ENCODE results near the gene CDH23. TPM values are rescaled to one million over a fixed set of nuclear protein-coding genes. Genes with fewer than 3 reads are reported as not detected.

The CDH23 gene
- total and polyA plus RNA-seq, 10 of the 15 experiments (the other 5 are each of a cell fraction or from before 2014, with no cell fraction given) = 0.09 to 0.40 (median 0.15) TPM; not detected in 1

DNA sequence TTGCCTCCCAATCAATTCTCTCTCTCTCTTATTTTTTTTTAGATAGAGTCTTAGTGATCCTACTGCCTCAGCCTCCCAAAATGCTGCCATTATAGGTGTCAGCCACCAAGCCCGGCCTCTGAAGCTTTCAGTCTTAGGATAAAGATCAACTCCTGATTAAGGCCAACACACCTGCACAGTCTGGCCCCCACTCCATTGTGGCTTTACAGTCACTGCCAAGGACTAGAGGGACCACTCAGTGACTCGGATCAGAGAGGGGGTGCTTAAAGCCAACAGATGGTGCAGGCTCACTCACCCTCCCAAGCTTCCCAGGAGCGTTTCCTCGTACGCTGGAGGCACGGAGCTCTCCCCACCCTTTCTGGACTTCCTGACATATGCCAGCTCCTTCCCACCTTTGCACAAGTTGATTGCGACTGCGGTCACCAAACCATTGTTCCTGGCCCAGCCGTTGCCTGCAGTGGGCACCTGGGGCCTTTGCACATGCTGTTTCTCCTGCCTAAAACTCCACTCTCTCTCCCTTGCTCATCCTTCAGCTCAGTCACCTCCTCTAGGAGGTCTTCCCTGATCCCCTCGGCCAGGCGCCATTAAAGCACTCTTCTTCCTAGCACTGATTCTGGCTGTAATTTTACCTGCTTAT, 1.7 kb upstream of the CDH23 start:
- intact Hi-C loops (cut with micrococcal nuclease; ENCODE audit: unreplicated experiment) = no loop called here
- H3K4me2 ChIP-seq (ENCODE audit: control insufficient read depth, insufficient read depth) = no peak overlapping the region
- RAD21 ChIA-PET (ENCODE audit: unreplicated experiment) = no interaction called here
- H3K27me3 ChIP-seq (replicated peaks in 1 of 2; ENCODE audit: control insufficient read depth in 2 of 2, insufficient read depth in 2 of 2, low read length in 1 of 2) = peaks cover 20 to 29% of the 10 kb centered on the region in 2 experiments
- H3K27ac ChIP-seq (ENCODE audit: control insufficient read depth, insufficient read depth) = no peak overlapping the region
- CTCF ChIA-PET = interaction anchor here (0.9 to 1.8 kb wide), 3 partner anchors 11 to 79 kb away, joined by 4 read pairs; partner anchors contain the start of gene SLC29A3
- no peaks in the 10 kb centered on the region for H3K4me1 ChIP-seq (ENCODE audit: control insufficient read depth, insufficient read depth, low read length)
- WGBS (ENCODE audit: insufficient coverage, insufficient replicate concordance, low lambda C conversion rate, missing lambda C conversion rate) = 53% methylated on average over 11 of the region's 11 CpGs
- no peak for ATAC-seq
- POLR2A ChIA-PET = no interaction called here
- no peak for DNase-seq (ENCODE audit: low read depth, low spot score)
- no peak overlapping the region for H3K9ac ChIP-seq (ENCODE audit: control insufficient read depth, insufficient read depth, low read length)
- in situ Hi-C loops (cut with MboI) = no loop called here
- SMC1A ChIA-PET (ENCODE audit: uncharacterized antibody, unreplicated experiment) = interaction anchor here (0.8 to 1.1 kb wide), 2 partner anchors 313 to 502 kb away, joined by 3 read pairs; no protein-coding TSS in a partner anchor
- TF ChIP-seq ASH2L (IDR thresholded peaks at IDR 0.05; ENCODE audit: borderline replicate concordance, low read depth) (no peak), ZNF274 (IDR thresholded peaks at IDR 0.05; ENCODE audit: insufficient read depth, insufficient read length) (no peak), FOS (IDR thresholded peaks at IDR 0.05; ENCODE audit: borderline replicate concordance, extremely low read depth, insufficient read length) (no peak), SMAD5 (IDR thresholded peaks at IDR 0.05; ENCODE audit: low read depth) (no peak), TARDBP (IDR thresholded peaks at IDR 0.05; ENCODE audit: borderline replicate concordance) (no peak), ZNF217 (IDR thresholded peaks at IDR 0.05) (no peak)
- TF ChIP-seq, protein P1, sequence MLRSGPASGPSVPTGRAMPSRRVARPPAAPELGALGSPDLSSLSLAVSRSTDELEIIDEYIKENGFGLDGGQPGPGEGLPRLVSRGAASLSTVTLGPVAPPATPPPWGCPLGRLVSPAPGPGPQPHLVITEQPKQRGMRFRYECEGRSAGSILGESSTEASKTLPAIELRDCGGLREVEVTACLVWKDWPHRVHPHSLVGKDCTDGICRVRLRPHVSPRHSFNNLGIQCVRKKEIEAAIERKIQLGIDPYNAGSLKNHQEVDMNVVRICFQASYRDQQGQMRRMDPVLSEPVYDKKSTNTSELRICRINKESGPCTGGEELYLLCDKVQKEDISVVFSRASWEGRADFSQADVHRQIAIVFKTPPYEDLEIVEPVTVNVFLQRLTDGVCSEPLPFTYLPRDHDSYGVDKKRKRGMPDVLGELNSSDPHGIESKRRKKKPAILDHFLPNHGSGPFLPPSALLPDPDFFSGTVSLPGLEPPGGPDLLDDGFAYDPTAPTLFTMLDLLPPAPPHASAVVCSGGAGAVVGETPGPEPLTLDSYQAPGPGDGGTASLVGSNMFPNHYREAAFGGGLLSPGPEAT (IDR thresholded peaks at IDR 0.05; ENCODE audit: low read depth) = no peak
- no peak for FAIRE-seq
- no peaks in the 10 kb centered on the region for H3K36me3 ChIP-seq (ENCODE audit: control insufficient read depth in 2 of 2, insufficient read depth in 2 of 2, low read length in 1 of 2)
- no peak overlapping the region for H2AFZ ChIP-seq (ENCODE audit: control insufficient read depth, low read depth, low read length)
- no peaks in the 10 kb centered on the region for H3K9me3 ChIP-seq (replicated peaks; ENCODE audit: control insufficient read depth, insufficient read depth, low read length)
- BruUV-seq (replicated peaks) = no TSS peak
- H3K79me2 ChIP-seq (ENCODE audit: control insufficient read depth, insufficient read depth, low read length) = no peaks in the 10 kb centered on the region
- H4K20me1 ChIP-seq (ENCODE audit: control insufficient read depth, insufficient read depth) = peaks cover 3% of the 10 kb centered on the region; the same call in 1 of the 2 replicates
- H3K4me3 ChIP-seq = no peak overlapping the region

Data from GM12878 (cell line).